ENCODE data around the gene PNKD. TPM values are rescaled to one million over a fixed set of nuclear protein-coding genes. Genes with fewer than 3 reads are reported as not detected.

PNKD gene
- total and polyA plus RNA-seq, 11 donors, result 53.8 to 146 (median 72.5) TPM

DNA sequence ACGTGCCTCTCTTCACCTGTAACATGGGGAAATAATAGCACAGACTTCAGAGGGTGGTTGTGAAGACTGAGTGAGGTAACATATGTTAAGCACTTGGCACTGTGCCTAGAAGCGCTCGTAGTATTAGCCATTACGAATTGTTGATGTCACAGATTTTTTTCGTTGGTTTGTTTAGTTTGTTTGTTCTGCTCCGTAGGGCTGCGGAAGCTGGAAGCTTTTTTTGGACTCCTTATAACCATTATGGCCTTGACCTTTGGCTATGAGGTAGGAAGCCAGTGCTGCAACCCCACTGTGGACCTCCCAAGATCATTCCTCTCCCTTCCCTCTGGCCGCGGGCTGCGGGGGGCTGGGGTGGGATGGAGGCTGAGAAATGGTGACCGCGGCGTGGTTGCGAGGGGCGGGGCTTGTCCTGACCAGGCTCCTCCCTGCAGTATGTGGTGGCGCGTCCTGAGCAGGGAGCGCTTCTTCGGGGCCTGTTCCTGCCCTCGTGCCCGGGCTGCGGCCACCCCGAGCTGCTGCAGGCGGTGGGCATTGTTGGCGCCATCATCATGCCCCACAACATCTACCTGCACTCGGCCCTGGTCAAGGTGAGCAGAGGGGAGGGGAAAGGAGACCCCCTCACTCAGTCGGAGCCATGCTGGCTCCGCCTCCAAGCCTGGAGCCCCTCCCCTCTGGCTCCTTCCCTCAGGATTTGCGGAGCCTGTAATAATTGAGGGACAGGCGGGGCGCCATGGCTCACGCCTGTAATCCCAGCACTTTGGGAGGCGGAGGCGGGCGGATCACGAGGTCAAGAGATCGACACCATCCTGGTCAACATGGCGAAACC lies 117.3 kb downstream of the PNKD start:
- 10 to 24% (median 16%) methylated on average over 18 to 38 of the region's 38 CpGs for whole genome bisulfite sequencing, 4 donors
- ATAC-seq, result peak; percentile 62 to 86 (median 84)

DNA sequence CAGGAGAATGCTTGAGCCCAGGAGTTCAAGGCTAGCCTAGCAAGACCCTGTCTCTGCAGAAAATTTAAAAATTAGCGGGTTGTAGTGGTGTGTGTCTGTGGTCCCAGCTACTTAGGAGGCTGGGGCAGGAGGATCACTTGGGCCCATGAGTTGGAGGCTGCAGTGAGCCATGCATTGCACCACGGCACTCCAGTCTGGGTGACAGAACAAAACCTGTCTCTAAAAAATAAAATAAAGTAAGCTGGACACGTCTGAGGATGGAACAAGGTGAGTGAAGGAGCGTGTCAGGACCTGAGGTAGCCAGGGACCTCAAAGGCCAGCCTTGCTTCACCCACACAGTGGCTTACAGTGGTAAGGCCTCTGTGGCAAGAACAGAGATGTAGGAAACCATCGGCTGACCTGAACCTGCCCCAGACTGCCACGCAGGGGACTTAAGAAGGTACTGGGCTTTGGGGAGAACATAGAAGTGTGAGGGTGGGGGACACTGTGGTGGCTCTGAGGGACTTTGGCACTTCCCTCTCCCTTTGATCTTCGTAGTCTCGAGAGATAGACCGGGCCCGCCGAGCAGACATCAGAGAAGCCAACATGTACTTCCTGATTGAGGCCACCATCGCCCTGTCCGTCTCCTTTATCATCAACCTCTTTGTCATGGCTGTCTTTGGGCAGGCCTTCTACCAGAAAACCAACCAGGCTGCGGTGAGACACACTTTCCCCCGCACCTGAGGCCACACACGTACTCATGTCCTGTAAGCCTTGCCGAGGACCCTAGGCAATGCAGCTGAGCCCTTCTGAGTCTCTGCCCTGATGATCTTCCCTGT lies 119.2 kb downstream of the PNKD start:
- no peaks in the 10 kb centered on the region for H3K27me3 ChIP-seq
- intact Hi-C loops (cut with DNase I), result loop anchor here in 6 of 10 donors (5.0 to 10.0 kb wide), 4 partner anchors 85 to 205 kb away; partner anchors contain the start of gene TMBIM1 (in 1 of the 6)
- TF ChIP-seq POLR2A (IDR thresholded peaks at IDR 0.05), result no peak
- H3K27ac ChIP-seq, result no peak overlapping the region
- no peak for ATAC-seq
- 91 to 97% (median 96%) methylated on average over 17 of the region's 17 CpGs for WGBS, 4 donors
- no peaks in the 10 kb centered on the region for H3K36me3 ChIP-seq
- H3K4me3 ChIP-seq, result no peak overlapping the region
- no peaks in the 10 kb centered on the region for H3K9me3 ChIP-seq
- peak in 1 of 5 donors; percentile 28 for DNase-seq
- H3K4me1 ChIP-seq, result peaks cover 0 to 35% (median 5%) of the 10 kb centered on the region in 12 donors

More for the DNA sequence above, 117.3 kb downstream of the PNKD start:
- Histone ChIP-seq H3K27me3 (no peaks in the 10 kb centered on the region), H3K9me3 (no peaks in the 10 kb centered on the region), H3K4me1 (peaks cover 0 to 23% (median 5%) of the 10 kb centered on the region in 12 donors), H3K4me3 (peak overlapping the region in 11 of 12 donors; percentile 13 to 55 (median 49)), H3K27ac (peak overlapping the region in 7 of 12 donors; percentile 18 to 68 (median 56)), H3K36me3 (no peaks in the 10 kb centered on the region)
- TF ChIP-seq, protein P1, sequence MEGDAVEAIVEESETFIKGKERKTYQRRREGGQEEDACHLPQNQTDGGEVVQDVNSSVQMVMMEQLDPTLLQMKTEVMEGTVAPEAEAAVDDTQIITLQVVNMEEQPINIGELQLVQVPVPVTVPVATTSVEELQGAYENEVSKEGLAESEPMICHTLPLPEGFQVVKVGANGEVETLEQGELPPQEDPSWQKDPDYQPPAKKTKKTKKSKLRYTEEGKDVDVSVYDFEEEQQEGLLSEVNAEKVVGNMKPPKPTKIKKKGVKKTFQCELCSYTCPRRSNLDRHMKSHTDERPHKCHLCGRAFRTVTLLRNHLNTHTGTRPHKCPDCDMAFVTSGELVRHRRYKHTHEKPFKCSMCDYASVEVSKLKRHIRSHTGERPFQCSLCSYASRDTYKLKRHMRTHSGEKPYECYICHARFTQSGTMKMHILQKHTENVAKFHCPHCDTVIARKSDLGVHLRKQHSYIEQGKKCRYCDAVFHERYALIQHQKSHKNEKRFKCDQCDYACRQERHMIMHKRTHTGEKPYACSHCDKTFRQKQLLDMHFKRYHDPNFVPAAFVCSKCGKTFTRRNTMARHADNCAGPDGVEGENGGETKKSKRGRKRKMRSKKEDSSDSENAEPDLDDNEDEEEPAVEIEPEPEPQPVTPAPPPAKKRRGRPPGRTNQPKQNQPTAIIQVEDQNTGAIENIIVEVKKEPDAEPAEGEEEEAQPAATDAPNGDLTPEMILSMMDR (IDR thresholded peaks at IDR 0.05), result no peak
- TF ChIP-seq POLR2A (IDR thresholded peaks at IDR 0.05), result no peak
- DNase-seq, result peak in 3 of 5 donors; percentile 52 to 74 (median 57)
- intact Hi-C loops (cut with DNase I), result no loop called here

DNA sequence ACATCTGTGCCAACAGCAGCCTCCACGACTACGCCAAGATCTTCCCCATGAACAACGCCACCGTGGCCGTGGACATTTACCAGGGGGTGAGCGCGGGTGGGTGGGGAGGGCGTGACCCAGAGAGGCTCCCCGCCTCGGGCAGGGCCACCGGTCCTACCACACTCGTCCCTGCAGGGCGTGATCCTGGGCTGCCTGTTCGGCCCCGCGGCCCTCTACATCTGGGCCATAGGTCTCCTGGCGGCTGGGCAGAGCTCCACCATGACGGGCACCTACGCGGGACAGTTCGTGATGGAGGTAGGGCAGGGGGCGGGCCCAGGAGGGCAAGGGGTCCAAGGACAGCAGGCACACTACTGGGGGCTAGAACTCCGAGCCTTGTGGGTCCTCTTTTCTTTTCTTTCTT lies 120.9 kb downstream of the PNKD start:
- intact Hi-C loops (cut with DNase I), result loop anchor here in 6 of 10 donors (5.0 to 10.0 kb wide), 4 partner anchors 86 to 206 kb away; partner anchors contain the start of gene TMBIM1 (in 1 of the 6)
- H3K27ac ChIP-seq, result no peak overlapping the region
- no peaks in the 10 kb centered on the region for H3K27me3 ChIP-seq
- ATAC-seq (no peak), DNase-seq (peak in 1 of 5 donors; percentile 57)
- H3K4me3 ChIP-seq, result no peak overlapping the region
- peaks cover 0 to 46% (median 11%) of the 10 kb centered on the region in 12 donors for H3K4me1 ChIP-seq
- WGBS, 4 donors, result 95 to 98% (median 97%) methylated on average over 17 to 23 of the region's 23 CpGs
- H3K9me3 ChIP-seq, result no peaks in the 10 kb centered on the region
- TF ChIP-seq, protein P1 (IDR thresholded peaks at IDR 0.05), result no peak
- TF ChIP-seq POLR2A (IDR thresholded peaks at IDR 0.05), result no peak
- no peaks in the 10 kb centered on the region for H3K36me3 ChIP-seq

DNA sequence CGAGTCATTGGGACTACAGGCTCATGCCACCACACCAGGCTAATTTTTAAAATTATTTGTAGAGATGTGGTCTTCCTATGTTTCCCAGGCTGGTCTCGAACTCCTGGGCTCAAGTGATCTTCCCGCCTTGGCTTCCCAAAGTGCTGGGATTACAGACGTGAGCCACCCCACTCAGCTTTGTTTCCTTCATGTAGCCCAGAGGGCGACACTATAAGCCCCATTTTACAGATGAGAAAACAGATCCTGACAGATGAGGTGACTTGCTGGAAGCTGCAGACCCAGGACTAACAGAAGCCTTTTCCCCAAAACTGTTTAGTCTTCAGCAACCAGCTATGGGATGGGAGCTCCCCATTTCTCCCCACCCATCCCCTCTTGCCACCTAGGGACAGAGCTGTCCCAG lies 122.1 kb downstream of the PNKD start:
- no peak overlapping the region for H3K4me3 ChIP-seq
- H3K9me3 ChIP-seq, result no peaks in the 10 kb centered on the region
- TF ChIP-seq POLR2A (IDR thresholded peaks at IDR 0.05), result no peak
- TF ChIP-seq, protein P1 (IDR thresholded peaks at IDR 0.05), result no peak
- WGBS, 4 donors, result 89 to 95% (median 92%) methylated on average over 5 of the region's 5 CpGs
- no peak overlapping the region for H3K27ac ChIP-seq
- no peak for ATAC-seq
- H3K4me1 ChIP-seq, result peaks cover 0 to 46% (median 16%) of the 10 kb centered on the region in 12 donors
- H3K36me3 ChIP-seq, result no peaks in the 10 kb centered on the region
- no peaks in the 10 kb centered on the region for H3K27me3 ChIP-seq
- intact Hi-C loops (cut with DNase I), result loop anchor here in 6 of 10 donors (5.0 to 10.0 kb wide), 4 partner anchors 88 to 208 kb away; partner anchors contain the start of gene TMBIM1 (in 1 of the 6)
- no peak for DNase-seq

Data from heart left ventricle (tissue), 16 donors.